ENCODE data around the gene DLGAP1. TPM values are rescaled to one million over a fixed set of nuclear protein-coding genes. Genes with fewer than 3 reads are reported as not detected.
A peak's percentile ranks its signal among the peaks of the same experiment; 100 is the strongest.
"Not testable (repeated sequence)": the region's sequence is repeated elsewhere in the genome, so short reads cannot be mapped to it uniquely, and the experiment has no call there.

Gene DLGAP1
- total and polyA plus RNA-seq, 4 donors, result 0.06 to 1.2 (median 0.17) TPM; not detected in 1

DNA sequence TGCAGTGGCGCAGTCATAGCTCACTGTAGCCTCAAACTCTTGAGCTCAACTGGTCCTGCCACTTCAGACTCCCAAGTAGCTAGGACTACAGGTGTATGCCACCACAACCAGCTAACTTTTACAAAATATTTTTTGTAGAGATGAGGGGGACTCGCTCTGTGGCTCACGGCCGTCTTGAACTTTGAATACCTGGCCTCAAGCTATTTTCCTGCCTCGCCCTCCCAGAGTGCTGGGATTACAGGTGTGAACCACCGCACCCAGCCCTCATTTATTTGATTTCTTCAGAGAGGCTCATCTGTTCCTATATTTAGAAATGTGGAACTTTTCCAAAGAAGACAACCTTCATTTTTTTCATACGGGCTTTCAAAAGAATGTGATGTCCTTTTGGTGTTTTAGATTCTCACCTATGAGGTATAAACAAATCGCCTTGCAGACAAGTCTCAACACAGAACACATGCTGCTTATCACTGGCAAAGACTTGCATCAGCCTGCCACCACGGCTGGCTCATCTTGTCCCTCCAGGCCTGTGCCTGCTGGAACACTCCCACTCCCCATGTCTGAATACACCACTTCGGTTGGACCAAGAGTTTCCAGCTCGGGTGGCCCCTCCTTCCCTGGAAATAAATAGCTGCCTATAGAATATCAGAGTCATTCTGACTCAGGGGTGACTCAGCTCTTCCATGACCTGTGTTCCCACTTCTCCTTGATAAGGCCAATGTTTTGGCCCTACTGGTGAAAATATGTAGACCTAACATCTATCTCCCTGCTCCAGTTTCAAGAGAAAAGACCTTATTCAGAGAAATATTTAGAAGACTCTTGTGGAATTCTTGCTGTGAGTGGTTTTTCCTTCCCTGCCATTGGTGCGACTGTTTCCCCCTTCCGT lies 802.5 kb downstream of the DLGAP1 start:
- peaks cover 0 to 4% (median under 1%) of the 10 kb centered on the region in 4 donors for H3K4me1 ChIP-seq (ENCODE audit: control insufficient read depth in 4 of 4, insufficient read depth in 4 of 4, low read length in 3 of 4)
- no peak overlapping the region for H3K27ac ChIP-seq (ENCODE audit: low read depth in 1 of 2, low read length in 2 of 2)
- TF ChIP-seq, protein P1, sequence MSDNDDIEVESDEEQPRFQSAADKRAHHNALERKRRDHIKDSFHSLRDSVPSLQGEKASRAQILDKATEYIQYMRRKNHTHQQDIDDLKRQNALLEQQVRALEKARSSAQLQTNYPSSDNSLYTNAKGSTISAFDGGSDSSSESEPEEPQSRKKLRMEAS (IDR thresholded peaks at IDR 0.05), result no peak
- TF ChIP-seq JUND (IDR thresholded peaks at IDR 0.05), result peak; percentile 51 to 84
- no peaks in the 10 kb centered on the region for H3K36me3 ChIP-seq (ENCODE audit: control insufficient read depth in 4 of 4, insufficient read depth in 3 of 4, low read depth in 1 of 4, low read length in 3 of 4)
- no peaks in the 10 kb centered on the region for H3K27me3 ChIP-seq (ENCODE audit: control insufficient read depth in 4 of 4, insufficient read depth in 4 of 4, low read length in 3 of 4)
- H3K4me3 ChIP-seq (ENCODE audit: low read depth in 1 of 3, low read length in 3 of 3), result no peak overlapping the region
- 83% methylated on average over 13 of the region's 13 CpGs for WGBS
- peak; percentile 84 for DNase-seq (ENCODE audit: low spot score)
- no peak overlapping the region for H3K9ac ChIP-seq (ENCODE audit: low read depth in 1 of 2, low read length in 2 of 2)
- H3K9me3 ChIP-seq (ENCODE audit: control insufficient read depth in 4 of 4, low read length in 3 of 4), result no peaks in the 10 kb centered on the region

GRCh38 chr18:3651266-3651665 lies 803.8 kb downstream of the DLGAP1 start:
- DNase-seq (ENCODE audit: low spot score), result no peak
- TF ChIP-seq EGR1 (IDR thresholded peaks at IDR 0.05; ENCODE audit: low read depth in 2 of 2) (no peak), RXRA (IDR thresholded peaks at IDR 0.05) (no peak), NR2F2 (IDR thresholded peaks at IDR 0.05) (no peak), HNF4A (conservative IDR thresholded peaks at IDR 0.05) (no peak), ATF3 (IDR thresholded peaks at IDR 0.05) (no peak), CTCF (IDR thresholded peaks at IDR 0.05; ENCODE audit: low read depth, low read length, missing input control) (no peak), ZBTB33 (IDR thresholded peaks at IDR 0.05) (no peak), RAD21 (IDR thresholded peaks at IDR 0.05) (no peak)
- no peak overlapping the region for H3K27ac ChIP-seq (ENCODE audit: low read depth in 1 of 2, low read length in 2 of 2)
- H3K4me1 ChIP-seq (ENCODE audit: control insufficient read depth in 4 of 4, insufficient read depth in 4 of 4, low read length in 3 of 4), result peaks cover 0 to 4% (median under 1%) of the 10 kb centered on the region in 4 donors
- no peaks in the 10 kb centered on the region for H3K27me3 ChIP-seq (ENCODE audit: control insufficient read depth in 4 of 4, insufficient read depth in 4 of 4, low read length in 3 of 4)
- H3K9me3 ChIP-seq (ENCODE audit: control insufficient read depth in 4 of 4, low read length in 3 of 4), result no peaks in the 10 kb centered on the region
- no peaks in the 10 kb centered on the region for H3K36me3 ChIP-seq (ENCODE audit: control insufficient read depth in 4 of 4, insufficient read depth in 3 of 4, low read depth in 1 of 4, low read length in 3 of 4)
- H3K4me3 ChIP-seq (ENCODE audit: low read depth in 1 of 3, low read length in 3 of 3), result no peak overlapping the region
- H3K9ac ChIP-seq (ENCODE audit: low read depth in 1 of 2, low read length in 2 of 2), result no peak overlapping the region
- WGBS, result 86% methylated on average over 9 of the region's 9 CpGs

- not testable (repeated sequence) for H3K36me3 ChIP-seq (ENCODE audit: control insufficient read depth in 4 of 4, insufficient read depth in 3 of 4, low read depth in 1 of 4, low read length in 3 of 4); H3K4me1 ChIP-seq (ENCODE audit: control insufficient read depth in 4 of 4, insufficient read depth in 4 of 4, low read length in 3 of 4); H3K9me3 ChIP-seq (ENCODE audit: control insufficient read depth in 4 of 4, low read length in 3 of 4); H3K4me3 ChIP-seq (ENCODE audit: low read depth in 1 of 3, low read length in 3 of 3); H3K27ac ChIP-seq (ENCODE audit: low read depth in 1 of 2, low read length in 2 of 2); H3K9ac ChIP-seq (ENCODE audit: low read depth in 1 of 2, low read length in 2 of 2); DNase-seq (ENCODE audit: low spot score); H3K27me3 ChIP-seq (ENCODE audit: control insufficient read depth in 4 of 4, insufficient read depth in 4 of 4, low read length in 3 of 4)
- WGBS, result 72% methylated on average over 9 of the region's 9 CpGs
Observed at GRCh38 chr18:3650521-3651042, 804.5 kb downstream of the DLGAP1 start.

Data from liver (tissue), 9 donors.